ENCODE measurements around the gene RRBP1.
A peak's percentile ranks its signal among the peaks of the same experiment; 100 is the strongest.

The RRBP1 gene

GRCh38 chr20:17624551-17625245, 57.3 kb downstream of the RRBP1 start:
- DNase-seq = no peak

GRCh38 chr20:17624070-17624469, 58.0 kb downstream of the RRBP1 start:
- DNase-seq = no peak

- DNase-seq = no peak
Measured at GRCh38 chr20:17622851-17623508, 59.1 kb downstream of the RRBP1 start.

GRCh38 chr20:17622086-17622850, 59.8 kb downstream of the RRBP1 start:
- no peak for DNase-seq

GRCh38 chr20:17621229-17621968, 60.6 kb downstream of the RRBP1 start:
- no peak for DNase-seq

- no peak for DNase-seq
Measured at GRCh38 chr20:17620371-17621228, 61.4 kb downstream of the RRBP1 start.

- DNase-seq = no peak
Measured at GRCh38 chr20:17619351-17620093, 62.5 kb downstream of the RRBP1 start.

GRCh38 chr20:17618673-17619013, 63.4 kb downstream of the RRBP1 start:
- DNase-seq = no peak

GRCh38 chr20:17617868-17618672, 64.0 kb downstream of the RRBP1 start:
- DNase-seq = no peak

GRCh38 chr20:17617212-17617867, 64.7 kb downstream of the RRBP1 start:
- peak in 34 of 51 donors; percentile 16 to 76 (median 42) for DNase-seq

GRCh38 chr20:17616480-17617211, 65.4 kb downstream of the RRBP1 start:
- DNase-seq = no peak

- no peak for DNase-seq
Measured at GRCh38 chr20:17615645-17616479, 66.2 kb downstream of the RRBP1 start.

- no peak for DNase-seq
Measured at GRCh38 chr20:17614812-17615644, 67.0 kb downstream of the RRBP1 start.

- DNase-seq = no peak
Measured at GRCh38 chr20:17614176-17614811, 67.7 kb downstream of the RRBP1 start.

GRCh38 chr20:17613328-17614175, 68.5 kb downstream of the RRBP1 start:
- DNase-seq = no peak

All from hypothalamus (tissue), 51 donors.